ENCODE measurements around the gene SALL1.

SALL1 gene

DNA sequence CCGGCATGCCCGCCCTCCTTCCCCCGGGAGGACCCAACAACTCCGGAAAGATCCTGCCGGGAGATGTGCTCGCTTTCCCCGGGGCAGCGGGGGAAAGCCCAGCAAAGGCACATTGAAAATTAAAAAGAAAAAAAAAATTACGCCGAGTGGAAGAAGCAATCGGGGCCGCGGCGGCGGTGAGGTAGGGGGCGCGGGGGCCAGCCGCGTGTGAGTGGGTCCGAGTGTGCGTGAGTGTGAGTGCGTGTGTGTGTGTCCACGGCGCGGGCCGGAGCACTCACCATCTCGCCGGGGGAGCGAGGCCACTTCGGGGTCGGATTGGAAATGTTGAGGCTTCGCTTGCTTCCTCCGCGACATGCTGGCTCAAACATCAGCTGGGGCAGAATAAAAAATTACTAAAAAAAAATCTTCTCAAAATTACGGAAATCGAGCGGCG is at the start of gene SALL1:
SALL1 (minus strand) TSS at position 383 of the 433 bp plus-strand sequence; CDS start at position 354, 29 bp downstream.
- no peak for DNase-seq (ENCODE audit: low spot score)

DNA sequence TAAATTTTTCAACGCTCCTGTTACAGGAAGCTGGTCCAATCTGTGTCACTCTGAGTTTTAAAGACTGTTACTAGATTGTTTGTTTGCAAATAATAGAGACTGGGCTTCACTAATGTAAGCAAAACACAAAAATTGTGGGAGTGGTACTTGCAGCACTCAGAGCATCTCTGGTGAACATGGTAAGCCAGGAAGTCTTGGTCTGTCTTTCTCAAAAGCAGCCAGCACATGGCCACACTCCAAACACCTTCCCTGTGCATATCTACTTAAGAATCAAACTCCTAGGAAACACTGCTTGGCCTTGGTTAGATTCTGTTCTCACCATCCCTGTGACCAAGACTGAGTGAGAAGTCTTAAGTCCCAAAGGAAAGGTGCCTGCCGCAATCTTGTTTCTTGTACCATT is 49.7 kb upstream of the SALL1 start:
- DNase-seq (ENCODE audit: low spot score): no peak

DNA sequence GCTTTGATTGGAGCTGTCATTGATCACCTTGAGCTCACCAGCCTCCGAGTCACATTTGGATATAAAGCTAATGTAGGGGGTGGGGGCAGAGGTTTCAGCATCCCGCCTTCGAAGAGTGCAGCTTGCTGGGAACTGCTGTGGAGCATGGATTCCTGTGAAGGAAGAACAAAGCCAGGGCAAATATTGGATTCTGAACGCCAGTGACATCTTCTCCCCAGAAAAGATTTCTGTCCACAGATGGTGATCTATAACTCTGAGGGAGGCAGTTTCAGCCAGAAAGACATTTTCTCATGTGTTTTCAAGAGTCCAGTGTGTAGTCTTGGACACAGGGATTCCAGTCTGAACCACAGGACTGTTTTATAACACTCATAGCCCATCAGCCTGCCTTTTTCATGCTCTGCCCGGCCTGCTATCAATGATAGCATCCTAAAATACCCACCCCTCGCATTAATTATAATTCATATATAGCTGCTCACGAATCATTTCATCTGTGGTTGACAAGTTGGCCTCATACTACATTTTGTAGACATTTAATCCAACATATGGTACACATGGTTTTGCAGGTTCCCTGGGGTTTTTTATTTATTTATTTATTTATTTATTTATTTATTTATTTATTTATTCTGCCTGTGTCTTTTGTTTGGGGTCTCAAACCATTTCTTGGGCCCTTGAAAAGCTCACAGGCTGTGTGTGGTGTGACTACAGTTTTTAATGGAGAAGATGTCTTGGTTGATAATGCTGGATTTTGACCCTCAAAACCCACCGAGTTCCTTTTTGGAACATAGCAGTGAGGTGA is 47.1 kb upstream of the SALL1 start:
- no peak for DNase-seq (ENCODE audit: low spot score)

DNA sequence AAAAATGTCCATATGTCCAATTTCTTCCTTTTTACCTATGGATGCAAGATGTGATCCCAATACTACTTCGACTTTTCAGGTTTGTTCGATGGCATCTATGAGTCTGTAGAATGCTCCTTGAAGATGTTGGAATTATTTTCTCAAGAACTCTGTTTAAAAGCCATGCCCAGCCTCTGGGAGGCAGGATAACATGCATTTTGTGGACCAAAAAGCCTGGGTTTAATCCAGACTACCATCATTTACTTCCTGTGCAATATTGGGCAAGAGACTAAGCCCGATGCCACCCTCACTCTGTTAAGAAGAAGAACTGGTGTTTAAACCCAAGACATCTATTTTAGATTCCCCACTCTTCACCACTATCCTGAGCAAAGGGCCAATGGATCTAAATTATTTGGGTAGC is 42.8 kb upstream of the SALL1 start:
- DNase-seq (ENCODE audit: low spot score): no peak

DNA sequence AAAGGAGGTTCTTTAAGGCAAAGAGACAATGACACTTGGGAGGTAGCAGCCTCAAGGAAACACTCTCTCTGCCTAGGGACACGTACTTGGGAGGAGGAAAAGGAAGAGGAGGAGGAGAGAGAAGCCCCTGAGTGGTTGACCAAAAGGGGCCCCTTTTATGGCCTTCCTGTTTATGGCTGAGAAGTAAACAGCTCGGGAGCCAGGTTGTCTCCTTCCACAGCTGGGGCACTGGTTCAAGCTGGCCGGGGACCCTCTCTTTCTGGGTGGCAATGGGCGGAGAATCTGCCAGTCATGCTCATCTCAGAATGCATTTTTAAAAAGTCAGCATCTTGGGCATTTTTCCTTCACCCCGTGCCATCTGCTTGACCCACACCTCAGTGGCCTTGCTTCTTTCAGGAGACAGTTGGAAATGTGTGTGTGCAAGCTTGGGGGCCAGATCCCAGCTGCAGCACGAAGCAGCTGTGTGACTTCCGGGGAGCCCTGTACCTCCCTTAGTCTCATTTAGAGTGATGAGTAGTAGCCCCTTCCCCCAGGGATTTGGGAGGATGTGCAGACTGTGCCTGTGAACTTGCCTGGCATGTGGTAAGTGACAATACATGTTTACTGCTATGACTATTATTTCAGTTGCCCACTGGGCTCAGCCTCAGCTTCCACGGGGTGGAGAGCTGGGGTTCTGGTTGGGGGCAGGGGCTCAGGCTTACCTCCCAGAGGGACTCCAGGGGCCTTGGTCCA is 33.8 kb upstream of the SALL1 start:
- DNase-seq (ENCODE audit: low spot score): no peak

DNA sequence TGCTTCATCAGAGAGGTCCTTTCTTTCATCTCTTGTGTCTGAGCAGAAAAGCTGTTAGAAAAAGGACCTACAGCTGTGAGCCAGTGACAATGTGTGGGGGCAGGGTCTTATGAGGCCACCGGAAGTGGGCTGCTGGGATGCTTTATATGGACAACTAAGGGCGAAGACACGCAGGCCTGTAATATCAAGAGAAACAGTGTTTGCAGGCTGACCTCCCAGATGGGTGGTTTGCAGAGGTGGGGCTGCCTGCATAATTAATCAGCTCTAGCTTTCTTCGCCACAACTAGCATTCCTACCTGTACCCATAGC is 30.4 kb upstream of the SALL1 start:
- DNase-seq (ENCODE audit: low spot score): no peak

DNA sequence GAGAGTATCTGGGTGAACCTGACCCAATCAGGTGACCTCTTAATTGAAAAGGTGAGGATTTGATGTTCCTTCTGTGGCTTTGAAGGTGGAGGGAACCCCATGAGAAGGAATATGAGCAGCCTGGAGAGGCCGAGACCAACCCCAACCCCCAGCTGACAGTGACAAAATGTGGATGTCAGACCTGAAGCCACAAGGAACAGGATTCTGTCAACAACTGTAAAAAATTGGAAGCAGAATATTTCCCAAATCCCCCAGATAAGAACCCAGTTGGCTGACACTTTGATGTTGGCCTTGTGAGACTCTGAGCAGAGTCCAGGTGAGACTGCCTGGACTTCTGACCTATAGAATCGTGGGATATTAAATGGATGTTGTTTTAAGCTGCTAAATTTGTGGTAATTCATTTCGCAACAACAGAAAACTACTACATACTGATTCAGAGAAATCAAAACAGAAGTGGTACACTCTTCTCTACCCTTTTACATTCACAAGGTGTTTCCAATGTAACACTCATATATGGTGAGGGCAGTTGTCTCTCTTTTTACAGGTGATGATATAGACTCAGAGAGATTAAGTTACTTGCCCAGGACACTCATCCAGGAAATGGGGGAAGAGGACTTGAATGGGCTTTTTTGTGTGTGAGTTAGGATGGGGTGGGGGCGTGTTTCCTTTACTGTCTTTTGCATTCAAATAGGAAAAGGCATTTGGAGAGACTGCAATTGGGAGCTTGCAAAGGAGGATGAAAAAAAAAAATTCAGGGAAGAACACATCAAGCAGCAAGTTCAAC is 29.8 kb upstream of the SALL1 start:
- DNase-seq (ENCODE audit: low spot score): no peak

DNA sequence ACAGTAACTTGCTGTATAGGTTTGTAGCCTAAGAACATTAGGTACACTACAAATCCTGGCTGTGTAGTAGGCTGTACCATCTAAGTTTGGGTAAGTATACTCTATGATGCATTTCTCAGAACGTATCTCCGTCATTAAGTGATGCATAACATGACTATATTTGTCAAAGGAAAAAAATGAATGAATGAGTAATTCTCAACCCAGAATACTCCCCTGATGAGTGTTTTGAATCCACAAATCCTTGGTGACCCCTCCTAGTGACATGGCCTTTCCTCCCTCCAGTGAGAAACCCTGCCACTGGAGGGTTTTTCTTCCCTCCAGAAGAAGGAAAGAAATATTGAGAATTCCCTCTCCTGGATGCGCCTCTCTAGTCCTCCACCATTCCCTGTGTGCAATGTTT is 24.0 kb upstream of the SALL1 start:
- DNase-seq (ENCODE audit: low spot score): no peak

DNA sequence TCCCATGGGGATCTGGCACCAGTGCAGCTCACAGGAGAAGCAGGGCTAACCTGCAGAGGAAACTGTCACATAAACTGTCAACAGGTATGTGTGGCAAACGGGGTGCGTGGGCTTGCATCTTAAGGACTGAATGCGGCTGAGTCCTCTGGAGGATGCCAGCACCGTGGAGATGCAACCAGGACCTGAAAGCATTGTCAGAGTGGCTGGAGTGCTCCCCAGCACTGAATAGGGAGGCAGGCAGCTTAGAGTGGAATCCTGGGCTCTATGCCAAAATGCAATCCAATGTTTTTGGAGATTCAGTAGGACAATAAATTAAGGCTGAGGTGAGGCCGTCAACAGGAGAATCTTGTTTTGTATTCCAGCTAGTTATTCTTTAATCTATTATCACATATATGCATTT is 21.3 kb upstream of the SALL1 start:
- no peak for DNase-seq (ENCODE audit: low spot score)

DNA sequence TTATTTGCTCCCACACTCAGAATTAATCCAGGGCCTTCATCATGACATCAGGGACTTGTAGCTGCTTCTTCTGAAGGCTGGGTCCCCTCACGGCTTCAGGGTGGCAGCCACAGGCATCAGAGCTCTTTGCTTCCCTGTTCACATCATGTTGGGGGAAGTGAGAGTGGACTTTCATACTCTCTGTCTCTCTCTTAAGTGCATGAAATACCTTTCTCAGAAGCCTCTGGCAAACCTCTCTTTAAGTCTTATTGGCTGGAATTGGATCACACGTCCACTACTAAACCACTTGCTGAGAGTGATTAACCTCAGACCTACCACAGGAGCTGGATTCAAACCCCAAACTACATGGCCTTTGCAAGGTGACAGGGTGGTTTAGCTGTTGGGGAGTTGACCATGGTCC is 17.7 kb upstream of the SALL1 start:
- no peak for DNase-seq (ENCODE audit: low spot score)

DNA sequence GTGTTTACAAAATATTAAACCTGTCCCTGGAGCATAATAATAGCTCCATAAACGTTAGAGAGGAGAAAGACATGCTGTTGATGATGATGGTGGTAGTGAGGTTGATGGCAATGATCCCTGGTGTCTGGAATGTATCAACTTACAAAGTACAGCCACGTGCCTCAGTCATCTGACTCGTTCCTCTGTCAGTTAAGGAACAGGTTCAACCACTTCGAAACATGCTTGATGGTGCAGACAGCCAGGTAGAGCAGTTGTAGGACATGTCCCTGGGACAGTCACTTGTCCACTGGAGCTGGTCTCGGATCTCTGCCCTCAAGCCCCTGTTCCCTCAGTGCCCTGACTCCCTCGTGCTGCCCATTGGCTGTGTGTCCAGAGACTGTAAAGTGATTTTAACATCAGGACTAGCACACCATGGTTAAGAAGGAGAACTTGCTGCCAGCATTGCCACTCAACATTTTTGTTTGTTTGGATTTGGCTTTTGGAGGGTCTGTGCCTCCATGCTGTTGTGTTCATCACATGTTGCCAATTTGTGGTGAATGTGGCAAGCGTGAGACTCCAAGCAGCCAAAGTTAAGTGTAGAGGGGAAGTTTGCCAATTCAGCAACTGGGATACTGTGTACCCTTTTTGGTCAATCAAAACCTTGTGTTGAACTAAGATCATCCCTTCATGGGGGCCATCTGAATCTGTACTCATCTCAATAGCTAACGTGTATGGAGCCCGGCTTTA is 16.3 kb upstream of the SALL1 start:
- DNase-seq (ENCODE audit: low spot score): no peak

DNA sequence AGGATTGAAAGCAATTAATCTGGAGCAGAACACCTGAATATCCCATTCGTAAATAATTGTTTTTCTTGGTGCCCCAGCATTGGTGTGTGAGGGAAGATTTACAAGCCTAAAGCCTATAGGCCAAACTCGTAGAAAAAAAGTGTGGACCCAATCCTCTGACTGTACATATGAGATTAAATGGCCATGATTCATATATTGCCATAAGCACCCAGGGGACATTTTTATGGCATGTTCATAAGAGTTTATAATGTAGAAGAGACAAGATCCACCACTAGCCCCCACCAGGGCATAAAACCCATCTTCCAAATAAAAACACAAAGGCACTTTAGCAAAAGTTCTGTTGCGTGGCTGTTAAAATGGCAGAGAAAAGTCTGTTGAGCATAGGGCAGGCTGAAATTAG is 15.5 kb upstream of the SALL1 start:
- no peak for DNase-seq (ENCODE audit: low spot score)

DNA sequence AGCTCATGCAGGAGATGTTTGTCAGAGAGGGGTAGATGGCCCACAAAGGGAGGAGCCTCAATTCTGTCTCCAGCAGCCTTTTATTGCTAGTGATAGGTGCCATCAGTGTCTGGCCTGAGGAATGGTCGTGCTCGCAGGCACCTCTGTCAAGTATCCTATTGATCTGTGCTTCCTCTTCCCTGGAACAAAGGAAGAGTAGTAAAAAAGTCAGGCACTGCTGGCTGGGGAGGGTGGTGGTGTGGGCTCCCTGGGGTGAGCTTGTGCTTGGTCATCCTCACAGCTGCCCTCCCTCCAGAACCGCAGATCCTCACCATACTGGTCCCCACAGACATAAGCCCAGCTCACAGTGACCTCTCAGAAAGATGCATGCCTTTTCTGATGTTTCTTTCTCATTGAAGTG is 15.0 kb upstream of the SALL1 start:
- DNase-seq (ENCODE audit: low spot score): no peak

DNA sequence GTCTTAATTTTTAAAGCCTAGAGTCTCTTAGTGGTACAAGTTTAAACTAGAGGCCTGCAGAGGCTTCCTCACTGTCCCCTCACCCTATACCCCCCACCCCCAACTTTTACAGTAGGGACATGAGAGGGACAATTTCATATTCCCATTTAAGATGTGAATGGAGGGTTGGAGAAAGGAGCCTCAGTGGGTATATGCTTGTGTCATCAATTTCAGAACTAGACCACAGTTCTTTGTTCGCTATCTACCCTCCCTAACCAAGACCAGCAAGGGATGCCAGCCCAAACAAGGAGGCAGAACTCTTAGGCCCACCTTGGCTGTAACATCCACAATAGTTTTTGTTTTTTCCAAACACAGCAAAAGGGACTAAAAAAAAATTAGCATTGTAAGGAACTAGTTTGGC is 14.0 kb upstream of the SALL1 start:
- no peak for DNase-seq (ENCODE audit: low spot score)

DNA sequence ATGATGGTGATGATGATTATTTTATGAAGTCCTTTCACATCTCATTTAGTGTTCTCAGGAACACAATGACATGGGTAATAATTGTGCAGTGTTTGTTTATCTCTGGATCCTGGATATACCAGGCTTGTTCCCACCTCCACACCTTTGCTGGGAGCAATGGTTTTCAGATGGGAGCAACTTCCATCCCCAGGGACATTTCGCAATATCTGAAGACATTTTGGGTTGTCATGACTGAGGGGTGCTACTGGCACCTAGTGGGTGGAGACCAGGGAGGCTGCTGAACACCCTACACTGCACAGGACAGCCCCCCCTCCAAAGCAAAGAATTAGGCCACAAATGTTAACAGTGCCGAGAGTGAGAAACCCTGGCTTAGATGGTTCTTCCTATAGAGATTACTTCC is 13.5 kb upstream of the SALL1 start:
- DNase-seq (ENCODE audit: low spot score): no peak

DNA sequence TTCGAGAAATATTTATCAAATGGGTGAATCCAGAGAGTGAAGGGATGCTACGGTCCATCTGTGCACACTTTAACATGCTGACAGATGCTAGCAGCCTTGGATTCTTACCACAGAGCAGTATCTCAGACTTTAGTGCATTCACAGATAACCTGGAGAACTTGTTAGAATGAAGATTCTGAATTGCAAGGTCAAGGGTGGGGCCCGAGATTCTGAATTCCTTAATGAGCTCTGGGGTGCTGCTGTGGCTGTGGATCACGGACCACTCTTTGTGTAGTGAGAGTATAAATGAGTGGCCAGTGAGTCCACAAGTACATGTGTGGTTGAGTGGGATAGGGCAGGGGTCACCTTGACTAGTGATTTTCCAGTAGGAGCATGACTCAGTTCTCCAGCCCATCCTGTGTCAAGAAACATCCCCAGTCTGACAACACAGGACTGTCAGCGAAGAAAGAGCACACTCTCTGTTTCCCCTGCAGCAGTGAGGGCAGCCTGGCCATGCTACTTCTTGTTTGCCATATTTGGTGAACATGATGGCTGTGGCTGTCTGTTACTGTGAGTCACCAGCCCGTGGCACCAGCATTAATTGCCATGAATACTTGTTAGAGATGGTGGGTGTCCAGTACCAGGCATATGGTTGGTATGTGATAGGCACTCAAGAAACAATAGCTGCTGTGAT is 13.0 kb upstream of the SALL1 start:
- no peak for DNase-seq (ENCODE audit: low spot score)

DNA sequence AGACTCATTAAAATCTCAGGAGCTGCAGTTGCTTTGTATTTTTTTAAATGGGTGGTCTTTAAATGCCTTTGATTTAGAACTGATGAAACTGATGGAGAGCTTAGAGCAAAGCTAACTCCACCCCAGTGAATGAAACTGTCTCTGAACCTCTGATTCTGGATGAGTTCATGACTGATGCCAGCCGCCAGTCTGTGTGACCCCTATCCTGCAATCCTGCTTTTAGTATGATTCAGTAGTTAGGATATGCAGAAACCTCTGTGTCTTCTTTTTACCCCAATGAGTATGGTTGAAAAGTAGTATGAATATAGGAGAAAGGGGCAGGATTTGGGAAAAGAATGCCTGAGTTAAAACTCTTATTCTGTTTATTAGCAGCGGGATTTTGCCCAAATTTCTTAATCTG is 12.3 kb upstream of the SALL1 start:
- no peak for DNase-seq (ENCODE audit: low spot score)

DNA sequence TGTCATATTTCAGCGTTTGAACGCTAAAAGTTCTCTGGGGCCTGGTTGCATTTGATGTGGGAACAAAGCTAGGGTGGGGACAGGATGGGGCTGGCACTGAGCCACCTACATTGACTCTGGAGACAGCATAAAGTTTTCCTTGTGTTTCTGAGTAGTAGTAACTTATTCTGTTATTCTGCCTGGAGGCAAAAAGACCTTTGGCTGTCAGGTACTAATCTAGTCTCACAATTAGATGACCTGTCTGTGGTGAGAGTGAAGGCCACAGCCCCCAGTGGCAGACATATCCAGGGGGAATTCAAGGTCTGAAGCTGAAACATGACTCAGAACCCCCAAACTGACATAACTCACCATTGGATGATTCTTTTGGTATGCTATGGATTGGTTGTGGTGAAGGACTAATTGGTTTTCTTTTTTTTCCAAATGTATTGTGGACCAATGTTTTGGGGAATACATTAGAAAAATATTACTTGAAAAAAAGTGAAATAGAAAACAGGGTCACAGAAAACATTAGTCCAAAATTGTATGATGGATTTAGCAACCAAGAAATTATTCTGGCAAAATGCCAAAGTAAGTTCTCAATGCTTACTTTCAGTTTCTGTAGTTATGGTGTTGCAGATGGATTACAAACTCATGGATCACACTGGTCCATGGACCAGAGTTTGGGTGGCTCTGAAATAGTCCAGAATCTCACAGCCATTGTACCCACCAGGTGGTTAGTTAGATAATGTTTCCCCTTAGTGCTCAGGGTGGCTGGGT is 10.5 kb upstream of the SALL1 start:
- DNase-seq (ENCODE audit: low spot score): no peak

DNA sequence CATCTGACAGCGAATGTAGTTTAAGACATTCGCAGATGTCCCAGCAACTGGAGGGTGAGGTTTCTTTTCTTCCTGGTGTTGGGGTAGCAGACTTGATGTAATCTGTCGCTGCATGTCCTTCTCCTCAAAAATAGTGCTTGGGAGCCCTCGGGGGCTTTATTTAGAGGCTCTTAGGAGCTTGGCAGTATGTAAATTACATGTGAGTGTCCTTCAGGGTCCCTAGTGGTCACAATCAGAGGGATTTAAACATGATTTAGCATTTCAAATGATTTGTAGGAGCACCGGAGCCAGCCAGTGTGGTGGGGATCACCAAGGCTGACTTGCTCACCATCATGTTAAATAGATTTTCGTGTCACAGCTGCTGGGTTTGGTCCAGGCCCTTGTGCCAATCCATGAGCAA is 8.8 kb upstream of the SALL1 start:
- DNase-seq (ENCODE audit: low spot score): no peak

DNA sequence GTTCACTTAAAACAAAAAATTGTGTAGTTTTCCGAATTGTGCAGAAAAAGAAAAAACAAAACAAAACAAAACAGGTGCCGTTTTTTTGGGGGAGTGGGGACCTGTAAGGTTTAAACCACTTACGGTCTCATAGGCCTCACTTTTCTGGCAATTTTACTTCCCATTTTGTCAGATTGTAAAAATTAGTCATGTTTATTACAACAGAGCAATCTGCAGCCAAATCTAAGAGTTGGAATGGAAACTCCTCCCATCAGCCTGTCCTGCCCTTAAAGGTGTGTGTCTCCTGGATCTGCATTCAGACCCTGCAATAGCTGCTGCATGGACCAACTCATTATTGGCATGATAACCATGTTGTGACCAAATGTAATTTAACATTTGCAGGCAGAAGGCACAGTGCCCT is 8.2 kb upstream of the SALL1 start:
- no peak for DNase-seq (ENCODE audit: low spot score)

DNA sequence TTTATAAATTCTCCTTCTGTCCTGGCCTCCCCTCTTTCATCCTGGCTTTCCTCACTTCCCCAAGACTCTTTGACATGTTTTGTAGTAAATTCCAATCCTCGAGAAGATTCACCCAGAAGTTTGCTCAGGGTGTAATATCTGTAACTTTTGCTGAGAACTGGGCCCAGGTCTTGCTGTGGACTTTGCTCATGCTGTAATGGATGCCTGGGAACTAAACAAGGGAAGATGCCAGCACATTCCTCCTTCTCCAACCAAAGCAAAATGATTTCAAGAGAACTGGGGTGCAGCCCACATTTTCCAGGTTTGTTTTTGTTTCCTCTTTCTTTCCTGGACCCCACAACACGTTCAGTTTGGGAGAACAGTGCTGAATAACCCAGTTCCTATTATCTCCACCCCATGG is 6.6 kb upstream of the SALL1 start:
- no peak for DNase-seq (ENCODE audit: low spot score)

Data from hematopoietic multipotent progenitor cell treated with erythropoietin and hydrocortisone succinate and interleukin-3 and kit ligand, for 17 days (in vitro differentiated cells).